ENCODE data around the gene ATP2C2.

GRCh38 chr16:84379008-84379708 is 10.8 kb downstream of the ATP2C2 start:
- TF ChIP-seq ZNF512 (CRISPR knock-in tag; IDR thresholded peaks at IDR 0.05; ENCODE audit: borderline replicate concordance) (no peak), ZNF317 (CRISPR knock-in tag; IDR thresholded peaks at IDR 0.05; ENCODE audit: borderline replicate concordance, low read depth) (no peak), CTCF (IDR thresholded peaks at IDR 0.05) (no peak)

Data from WTC11 (cell line).